HepG2 (cell line): ENCODE results near the gene RPL18. TPM values are rescaled to one million over a fixed set of nuclear protein-coding genes. Genes with fewer than 3 reads are reported as not detected.
A peak's percentile ranks its signal among the peaks of the same experiment; 100 is the strongest.

Experiments
- ARHGAP35 ChIP-seq: sonication (generic); formaldehyde crosslinking; IDR thresholded peaks from 2 replicates; pipeline ENCODE4 v1.9.0; 2022; ENCODE audit warnings: mild to moderate bottlenecking, inconsistent platforms, moderate library complexity, missing genetic modification reagents, borderline replicate concordance
- BCL6 ChIP-seq: IDR thresholded peaks from 2 replicates; pipeline ENCODE4 v1.6.1; 2016; ENCODE audit warnings: missing genetic modification reagents, missing compliant biosample characterization
- E2F5 ChIP-seq: sonication (generic); formaldehyde crosslinking; conservative IDR thresholded peaks from 2 replicates; pipeline ENCODE4 v1.4.0; 2020; ENCODE audit warnings: missing genetic modification reagents
- ETV5 ChIP-seq: IDR thresholded peaks from 2 replicates; pipeline ENCODE4 v1.6.1; 2018; ENCODE audit warnings: missing biosample characterization, missing genetic modification reagents, inconsistent platforms, borderline replicate concordance
- FOSL2 ChIP-seq: sonication (generic); formaldehyde crosslinking; IDR thresholded peaks from 2 replicates; pipeline ENCODE4 v1.4.0; 2020; ENCODE audit warnings: missing genetic modification reagents
- GRHL1 ChIP-seq: sonication (generic); formaldehyde crosslinking; conservative IDR thresholded peaks from 2 replicates; pipeline ENCODE4 v1.8.0; 2022; ENCODE audit warnings: missing genetic modification reagents
- HNRNPK ChIP-seq: fragments of 200-400 bp; formaldehyde crosslinking; IDR thresholded peaks from 2 replicates; pipeline ENCODE4 v1.6.1; 2018; ENCODE audit warnings: low read length, low read depth, moderate library complexity, mild to moderate bottlenecking; ENCODE audit not compliant: poor library complexity, severe bottlenecking
- HOMEZ ChIP-seq: IDR thresholded peaks from 2 replicates; pipeline ENCODE4 v1.6.1; 2016; ENCODE audit warnings: low read depth
- MAX ChIP-seq: IDR thresholded peaks from 2 replicates; pipeline ENCODE4 v1.6.1; 2012; ENCODE audit warnings: inconsistent platforms
- NFKB2 ChIP-seq: sonication (generic); formaldehyde crosslinking; IDR thresholded peaks from 2 replicates; pipeline ENCODE4 v1.4.0; 2020; ENCODE audit warnings: missing genetic modification reagents, borderline replicate concordance
- NPAS2 ChIP-seq: sonication (generic); formaldehyde crosslinking; IDR thresholded peaks from 2 replicates; pipeline ENCODE4 v1.8.0; 2022; ENCODE audit warnings: mild to moderate bottlenecking, missing genetic modification reagents, borderline replicate concordance
- PAX8 ChIP-seq: sonication (generic); formaldehyde crosslinking; IDR thresholded peaks from 2 replicates; pipeline ENCODE4 v1.8.0; 2022; ENCODE audit warnings: mild to moderate bottlenecking, missing genetic modification reagents, borderline replicate concordance
- PCBP1 ChIP-seq: fragments of 200-400 bp; formaldehyde crosslinking; IDR thresholded peaks from 2 replicates; pipeline ENCODE4 v1.6.1; 2017; ENCODE audit warnings: mild to moderate bottlenecking, low read depth, low read length, borderline replicate concordance
- PHF8 ChIP-seq: sonication (generic); formaldehyde crosslinking; IDR thresholded peaks from 2 replicates; pipeline ENCODE4 v1.5.0; 2020; ENCODE audit warnings: missing genetic modification reagents
- SP1 ChIP-seq, 2 experiments: fragments of 450-650 bp in 1 of 2; sonication (generic) in 1 of 2; formaldehyde crosslinking in 1 of 2; IDR thresholded peaks; 2 replicates each; pipeline versions ENCODE4 v1.4.0 to v1.6.1; 2016 to 2020; ENCODE audit warnings: missing genetic modification reagents in 1 of 2
- SP5 ChIP-seq: IDR thresholded peaks from 2 replicates; pipeline ENCODE4 v1.6.1; 2016; ENCODE audit warnings: low read depth, borderline replicate concordance
- THAP11 ChIP-seq: IDR thresholded peaks from 2 replicates; pipeline ENCODE4 v1.6.1; 2016; ENCODE audit warnings: missing biosample characterization, missing genetic modification reagents
- ZC3H13 ChIP-seq: sonication (generic); formaldehyde crosslinking; IDR thresholded peaks from 2 replicates; pipeline ENCODE4 v1.8.1; 2023; ENCODE audit warnings: mild to moderate bottlenecking, missing genetic modification reagents, moderate library complexity
- ZFY ChIP-seq: sonication (generic); formaldehyde crosslinking; IDR thresholded peaks from 2 replicates; pipeline ENCODE4 v1.4.0; 2020; ENCODE audit warnings: missing genetic modification reagents
- ZKSCAN8 ChIP-seq: IDR thresholded peaks from 2 replicates; pipeline ENCODE4 v1.6.1; 2016; ENCODE audit warnings: borderline replicate concordance, missing genetic modification reagents, missing compliant biosample characterization
- ZNF121 ChIP-seq: sonication (generic); formaldehyde crosslinking; IDR thresholded peaks from 2 replicates; pipeline ENCODE4 v1.5.0; 2020; ENCODE audit warnings: mild to moderate bottlenecking, missing genetic modification reagents
- ZNF350 ChIP-seq: sonication (generic); formaldehyde crosslinking; IDR thresholded peaks from 2 replicates; pipeline ENCODE4 v1.4.0; 2020; ENCODE audit warnings: mild to moderate bottlenecking, low read depth, missing genetic modification reagents, borderline replicate concordance
- ZNF468 ChIP-seq: sonication (generic); formaldehyde crosslinking; IDR thresholded peaks from 2 replicates; pipeline ENCODE4 v1.8.0; 2022; ENCODE audit warnings: mild to moderate bottlenecking, moderate library complexity, missing genetic modification reagents
- ZNF558 ChIP-seq: sonication (generic); formaldehyde crosslinking; IDR thresholded peaks from 2 replicates; pipeline ENCODE4 v1.9.0; 2022; ENCODE audit warnings: mild to moderate bottlenecking, missing genetic modification reagents, borderline replicate concordance
- ZNF672 ChIP-seq: sonication (generic); formaldehyde crosslinking; IDR thresholded peaks from 2 replicates; pipeline ENCODE4 v1.8.1; 2022; ENCODE audit warnings: missing genetic modification reagents
- ZNF773 ChIP-seq: sonication (generic); formaldehyde crosslinking; IDR thresholded peaks from 2 replicates; pipeline ENCODE4 v1.4.0; 2020; ENCODE audit warnings: missing genetic modification reagents, borderline replicate concordance
- ZNF883 ChIP-seq: sonication (generic); formaldehyde crosslinking; IDR thresholded peaks from 2 replicates; pipeline ENCODE4 v1.5.1; 2020; ENCODE audit warnings: mild to moderate bottlenecking, missing genetic modification reagents; ENCODE audit errors: not compliant biosample characterization
- polyA plus RNA-seq, 8 experiments: library from polyadenylated mRNA; depleted of rRNA in 3 of 8; stranded (reverse) in 7 of 8; unstranded in 1 of 8; fragments of >200 nt; fragmentation: Illumina TruSeq in 4 of 8; extraction: Trizol in 4 of 8; gene quantifications; 2 replicates each; pipeline versions ENCODE4 v1.2.1 to v1.2.3, GENCODE V29; 2011 to 2016; ENCODE audit warnings: low read depth in 4 of 8, missing spikeins in 1 of 8, mixed read lengths in 1 of 8; ENCODE audit not compliant: insufficient read depth in 1 of 8
- total RNA-seq, 5 experiments: library from RNA; depleted of rRNA; stranded (reverse); fragments of >200 nt; fragmentation: Illumina TruSeq; extraction: Trizol; gene quantifications; 2 replicates each; pipeline ENCODE4 v1.2.3, GENCODE V29; 2016; ENCODE audit warnings: low read depth in 1 of 5

RPL18 gene
- total and polyA plus RNA-seq, 2 of the 13 experiments (the other 11 are each of a cell fraction or from before 2014, with no cell fraction given) = 1,485 to 1,639 TPM

- TF ChIP-seq ZNF558 (no peak), ZNF468 (CRISPR knock-in tag) (no peak), ZC3H13 (0 out of 2 replicates have a peak, but pooled peaks have one; percentile 14), PCBP1 (no peak), PHF8 (CRISPR knock-in tag) (no peak), ETV5 (CRISPR knock-in tag) (no peak), ZNF883 (CRISPR knock-in tag) (no peak), ZNF773 (no peak), SP1 (IDR thresholded peaks at IDR 0.05) (no peak), SP1 (CRISPR knock-in tag; IDR thresholded peaks at IDR 0.05) (peak; percentile 80), BCL6 (CRISPR knock-in tag) (peak; percentile 18; the same call in 1 of the 2 replicates), GRHL1 (no peak), ZNF350 (0 out of 2 replicates have a peak, but pooled peaks have one; percentile 35), NPAS2 (CRISPR knock-in tag) (no peak), MAX (peak; percentile 69), ZFY (CRISPR knock-in tag) (no peak), ZKSCAN8 (CRISPR knock-in tag) (0 out of 2 replicates have a peak, but pooled peaks have one; percentile 33), ZNF121 (CRISPR knock-in tag) (no peak), THAP11 (CRISPR knock-in tag) (peak; percentile 89), FOSL2 (peak; percentile 54; the same call in 1 of the 2 replicates), HNRNPK (peak; percentile 14), PAX8 (CRISPR knock-in tag) (no peak), E2F5 (CRISPR knock-in tag) (no peak), SP5 (peak; percentile 84), ARHGAP35 (CRISPR knock-in tag) (no peak; the same call in 1 of the 2 replicates), NFKB2 (no peak), HOMEZ (CRISPR knock-in tag) (no peak), ZNF672 (CRISPR knock-in tag) (no peak)
Observed at GRCh38 chr19:48646001-48646721, 27.2 kb upstream of the RPL18 start, which contains the start of gene CA11 (continued).
